B cell (primary cell): ENCODE measurements around the gene CRNKL1. TPM values are rescaled to one million over a fixed set of nuclear protein-coding genes. Genes with fewer than 3 reads are reported as not detected.

Experiments used
- ATAC-seq: fragments of 200-7000 bp; cut with Tn5 transposase; one replicate; pipeline ENCODE4 v1.10.0; 2021; ENCODE audit warnings: low read depth, mild to moderate bottlenecking, moderate number of reproducible peaks, moderate library complexity
- CTCF ChIA-PET: fragments of 350-600 bp; sonication (Branson Sonifier 250); formaldehyde crosslinking; loops from one replicate; lab custom pipeline; 2021; ENCODE audit warnings: antibody characterized with exemption, inconsistent platforms; lab: Charles Lee
- POLR2A ChIA-PET: fragments of 350-600 bp; sonication (Branson Sonifier 250); formaldehyde crosslinking; loops from one replicate; lab custom pipeline; 2021; ENCODE audit warnings: antibody characterized with exemption; lab: Charles Lee
- DNase-seq: peaks from one replicate; pipeline ENCODE4 v3.0.0; 2013
- H2AFZ ChIP-seq: 2 replicates; pipeline ENCODE4 v1.6.1; 2012; ENCODE audit warnings: mild to moderate bottlenecking, low read depth, low read length; ENCODE audit not compliant: insufficient read depth, poor library complexity, severe bottlenecking
- H3K27ac ChIP-seq, 2 donors: 1 replicate in 1 of 2; 2 replicates in 1 of 2; pipeline ENCODE4 v1.5.1; 2012 to 2013; ENCODE audit warnings: low read length in 2 of 2, mild to moderate bottlenecking in 2 of 2, moderate library complexity in 1 of 2
- H3K27me3 ChIP-seq, 4 experiments: fragments of 200-600 bp in 1 of 4; sonication (generic) in 1 of 4; replicated peaks in 1 of 4; 1 replicate in 2 of 4; 2 replicates in 2 of 4; pipeline versions ENCODE4 v1.6.1 to v1.7.0; 2013 to 2016; ENCODE audit warnings: low read length in 3 of 4, mild to moderate bottlenecking in 2 of 4, mixed read lengths in 1 of 4, moderate library complexity in 1 of 4; ENCODE audit not compliant: insufficient read depth in 4 of 4, control insufficient read depth in 3 of 4; ENCODE audit errors: control extremely low read depth in 1 of 4
- H3K36me3 ChIP-seq, 2 experiments: replicated peaks in 1 of 2; 1 replicate in 1 of 2; 2 replicates in 1 of 2; pipeline versions ENCODE4 v1.6.1 to v1.7.1; 2013; ENCODE audit warnings: low read length in 1 of 2; ENCODE audit not compliant: insufficient read depth in 2 of 2, control insufficient read depth in 1 of 2; ENCODE audit errors: control extremely low read depth in 1 of 2, extremely low read depth in 1 of 2
- H3K4me1 ChIP-seq, 2 donors: fragments of 200-600 bp in 1 of 2; sonication (generic) in 1 of 2; 1 replicate in 1 of 2; 2 replicates in 1 of 2; pipeline versions ENCODE4 v1.5.1 to v1.6.1; 2013 to 2017; ENCODE audit warnings: low read length in 2 of 2; ENCODE audit not compliant: control insufficient read depth in 2 of 2, insufficient read depth in 2 of 2
- H3K4me2 ChIP-seq: replicated peaks from 2 replicates; pipeline ENCODE3; 2012; ENCODE audit warnings: mild to moderate bottlenecking, low read depth, low read length; ENCODE audit not compliant: poor library complexity, severe bottlenecking
- H3K4me3 ChIP-seq, 5 experiments: fragments of 200-600 bp in 1 of 5; sonication (generic) in 1 of 5; 1 replicate in 3 of 5; 2 replicates in 2 of 5; pipeline versions ENCODE4 v1.5.1 to v1.7.0; 2011 to 2016; ENCODE audit warnings: low read length in 4 of 5, mild to moderate bottlenecking in 4 of 5, low read depth in 2 of 5, control low read depth in 1 of 5, moderate library complexity in 1 of 5; ENCODE audit not compliant: insufficient read depth in 1 of 5; ENCODE audit errors: control extremely low read depth in 1 of 5, extremely low read depth in 1 of 5
- H3K79me2 ChIP-seq: fragments of 200-600 bp; sonication (generic); one replicate; pipeline ENCODE4 v1.6.0; 2016; ENCODE audit warnings: low read length; ENCODE audit not compliant: control insufficient read depth, insufficient read depth
- H3K9ac ChIP-seq: fragments of 200-600 bp; sonication (generic); 2 replicates; pipeline ENCODE4 v1.6.1; 2017; ENCODE audit warnings: mild to moderate bottlenecking, low read length, moderate library complexity
- H3K9me3 ChIP-seq, 3 donors: one replicate each; pipeline versions ENCODE4 v1.6.1 to v1.7.1; 2013; ENCODE audit warnings: low read length in 2 of 3; ENCODE audit not compliant: control insufficient read depth in 2 of 3, insufficient read depth in 1 of 3; ENCODE audit errors: control extremely low read depth in 1 of 3
- H4K20me1 ChIP-seq: 2 replicates; pipeline ENCODE4 v1.6.0; 2012; ENCODE audit warnings: mild to moderate bottlenecking, low read length; ENCODE audit not compliant: insufficient read depth, control insufficient read depth, poor library complexity, severe bottlenecking
- H3K27ac Mint-ChIP-seq: one replicate; pipeline ENCODE4 v1.8.0; 2021; ENCODE audit warnings: mixed read lengths
- H3K27me3 Mint-ChIP-seq: one replicate; pipeline ENCODE4 v1.8.0; 2021; ENCODE audit warnings: mixed read lengths
- H3K4me1 Mint-ChIP-seq: one replicate; pipeline ENCODE4 v1.8.0; 2021; ENCODE audit warnings: mixed read lengths
- H3K4me3 Mint-ChIP-seq: one replicate; pipeline ENCODE4 v1.8.0; 2021; ENCODE audit warnings: mixed read lengths
- H3K9me3 Mint-ChIP-seq: one replicate; pipeline ENCODE4 v1.8.0; 2022; ENCODE audit warnings: mixed read lengths; ENCODE audit not compliant: insufficient read depth
- CTCF ChIP-seq: fragments of 200-600 bp; IDR thresholded peaks from one replicate; pipeline ENCODE4 v1.8.0; 2022; ENCODE audit warnings: antibody characterized with exemption, mild to moderate bottlenecking
- EZH2 ChIP-seq: IDR thresholded peaks from 2 replicates; pipeline ENCODE4 v1.6.1; 2012; ENCODE audit warnings: borderline replicate concordance, low read depth, mild to moderate bottlenecking, moderate library complexity, low read length; ENCODE audit not compliant: insufficient read depth, poor library complexity, severe bottlenecking
- whole genome bisulfite sequencing: methylation state at CpG from one replicate; pipeline ENCODE4 v1.1.5; 2013; ENCODE audit warnings: missing lambda C conversion rate; ENCODE audit not compliant: insufficient coverage; 5-methylcytosine and 5-hydroxymethylcytosine counted together
- intact Hi-C: fragments of 100-400 bp; cut with micrococcal nuclease; formaldehyde crosslinking; loops from one replicate; pipeline ENCODE4 v1.10.0; 2022
- polyA plus RNA-seq: library from polyadenylated mRNA; depleted of rRNA; stranded (reverse); fragments of >200 nt; gene quantifications from 2 replicates; pipeline ENCODE4 v1.2.3, GENCODE V29; 2012
- total RNA-seq, 2 donors: library from RNA; stranded (reverse); fragments of 120-200 nt in 1 of 2; gene quantifications; 1 replicate in 1 of 2; 2 replicates in 1 of 2; pipeline versions ENCODE4 v1.2.3 to v1.2.4, GENCODE V29; 2013 to 2022

CRNKL1 gene
- total and polyA plus RNA-seq, 2 donors (not counting 1 experiment from before 2014, with no cell fraction given): 3.9 to 25.5 TPM

- no peaks in the 10 kb centered on the region for H3K9me3 ChIP-seq
- TF ChIP-seq CTCF: no peak
- no peak for TF ChIP-seq EZH2
- no peak overlapping the region for H3K4me3 ChIP-seq
- 64% methylated on average over 7 of the region's 7 CpGs for WGBS
- H3K27me3 Mint-ChIP-seq: peaks cover 35% of the 10 kb centered on the region
- H4K20me1 ChIP-seq: no peaks in the 10 kb centered on the region
- H3K27ac Mint-ChIP-seq: no peak overlapping the region
- no peaks in the 10 kb centered on the region for H3K36me3 ChIP-seq
- no peak overlapping the region for H3K9ac ChIP-seq
- intact Hi-C loops: no loop called here
- ATAC-seq (no peak), DNase-seq (no peak)
- H3K4me2 ChIP-seq: no peak overlapping the region
- peaks cover 0 to 4% (median 0%) of the 10 kb centered on the region in 4 experiments for H3K27me3 ChIP-seq
- H3K27ac ChIP-seq: no peak overlapping the region
- no peaks in the 10 kb centered on the region for H3K79me2 ChIP-seq
- ChIA-PET POLR2A (no interaction called here), CTCF (interaction anchor here (0.8 to 8.1 kb wide), 5 partner anchors 18 to 304 kb away, joined by 3 to 87 read pairs (median 3); partner anchors contain the start of gene NAA20)
- H3K9me3 Mint-ChIP-seq: no peaks in the 10 kb centered on the region
- no peak overlapping the region for H3K4me3 Mint-ChIP-seq
- H3K4me1 ChIP-seq: peaks cover 12% of the 10 kb centered on the region in 2 donors
- H2AFZ ChIP-seq: no peak overlapping the region
- H3K4me1 Mint-ChIP-seq: peaks cover 13% of the 10 kb centered on the region
These were observed 53.1 kb downstream of the CRNKL1 start for GRCh38 chr20:19998990-19999705.

GRCh38 chr20:19996917-19997316 is 55.3 kb downstream of the CRNKL1 start:
- no peak for TF ChIP-seq CTCF
- Histone ChIP-seq H4K20me1 (no peaks in the 10 kb centered on the region), H3K4me2 (no peak overlapping the region), H3K4me3 (no peak overlapping the region), H2AFZ (no peak overlapping the region), H3K4me1 (no peaks in the 10 kb centered on the region), H3K79me2 (no peaks in the 10 kb centered on the region), H3K27me3 (no peaks in the 10 kb centered on the region), H3K9me3 (no peaks in the 10 kb centered on the region), H3K9ac (no peak overlapping the region), H3K27ac (no peak overlapping the region), H3K36me3 (no peaks in the 10 kb centered on the region)
- 64% methylated on average over 4 of the region's 9 CpGs for WGBS
- POLR2A ChIA-PET: no interaction called here
- ATAC-seq: no peak
- Mint-ChIP-seq H3K4me1 (no peaks in the 10 kb centered on the region), H3K27ac (no peak overlapping the region), H3K4me3 (no peak overlapping the region), H3K27me3 (peaks cover 17% of the 10 kb centered on the region), H3K9me3 (no peaks in the 10 kb centered on the region)
- no peak for DNase-seq
- intact Hi-C loops: no loop called here
- CTCF ChIA-PET: interaction anchor here (0.8 to 8.1 kb wide), 4 partner anchors 93 to 304 kb away, joined by 3 to 87 read pairs (median 5); no protein-coding TSS in a partner anchor
